HG03432 (cell line): ENCODE results near the gene PGF.
A peak's percentile ranks its signal among the peaks of the same experiment; 100 is the strongest.

Experiments
- ATAC-seq: cut with Tn5 transposase; IDR thresholded peaks from one replicate; pipeline ENCODE4 v1.9.1; 2021; ENCODE audit warnings: mild to moderate bottlenecking, moderate library complexity; ENCODE audit not compliant: unreplicated experiment

The PGF gene

GRCh38 chr14:74905595-74906142 is 49.7 kb downstream of the PGF start:
- ATAC-seq = no peak

GRCh38 chr14:74904635-74905503 is 50.5 kb downstream of the PGF start:
- no peak for ATAC-seq

GRCh38 chr14:74902941-74903705 is 52.3 kb downstream of the PGF start:
- no peak for ATAC-seq

GRCh38 chr14:74898694-74899093 is 56.7 kb downstream of the PGF start:
- ATAC-seq = no peak

- ATAC-seq = no peak
These were observed 57.3 kb downstream of the PGF start for GRCh38 chr14:74898083-74898482.

GRCh38 chr14:74897642-74898041 is 57.8 kb downstream of the PGF start:
- ATAC-seq = no peak

- ATAC-seq = no peak
These were observed 59.0 kb downstream of the PGF start for GRCh38 chr14:74896400-74896799.

GRCh38 chr14:74893614-74894091 is 61.7 kb downstream of the PGF start:
- peak; percentile 61 for ATAC-seq

GRCh38 chr14:74892745-74893144 is 62.7 kb downstream of the PGF start:
- ATAC-seq = peak; percentile 4

GRCh38 chr14:74891870-74892269 is 63.5 kb downstream of the PGF start:
- ATAC-seq = no peak
